Cerebellar nuclear complex (tissue), 1 donor: ENCODE results near the gene POMT2.
"Not testable (repeated sequence)": the region's sequence is repeated elsewhere in the genome, so short reads cannot be mapped to it uniquely, and the experiment has no call there.

Experiments
- DNase-seq, 2 experiments: peaks; one replicate each; lab custom pipeline; 2025; lab: John Stamatoyannopoulos, UW

Gene POMT2

GRCh38 chr14:77320238-77320935, at the start of gene POMT2:
TSS of gene POMT2 (minus strand) at chr14:77320883. CDS start at chr14:77320681, 202 bp downstream.
- DNase-seq: peak; percentile 6 to 52

GRCh38 chr14:77369285-77369684, 48.6 kb upstream of the POMT2 start:
- DNase-seq: no peak

GRCh38 chr14:77364146-77364545, 43.5 kb upstream of the POMT2 start:
- no peak for DNase-seq

- no peak for DNase-seq
These were observed 38.9 kb upstream of the POMT2 start for GRCh38 chr14:77359626-77360025.

GRCh38 chr14:77356899-77357298, 36.2 kb upstream of the POMT2 start:
- no peak for DNase-seq

- no peak for DNase-seq
These were observed 35.1 kb upstream of the POMT2 start for GRCh38 chr14:77355811-77356210.

GRCh38 chr14:77353469-77354141, 32.9 kb upstream of the POMT2 start:
- no peak for DNase-seq

- no peak for DNase-seq
These were observed 27.1 kb upstream of the POMT2 start for GRCh38 chr14:77347751-77348150.

- DNase-seq: no peak
These were observed 25.8 kb upstream of the POMT2 start for GRCh38 chr14:77346495-77346894.

GRCh38 chr14:77344377-77344996, 23.8 kb upstream of the POMT2 start:
- DNase-seq: no peak

GRCh38 chr14:77343662-77344061, 23.0 kb upstream of the POMT2 start:
- DNase-seq: no peak

GRCh38 chr14:77342726-77343397, 22.2 kb upstream of the POMT2 start:
- DNase-seq: no peak

GRCh38 chr14:77340389-77340788, 19.7 kb upstream of the POMT2 start:
- DNase-seq: no peak

GRCh38 chr14:77339407-77339806, 18.7 kb upstream of the POMT2 start:
- DNase-seq: no peak

GRCh38 chr14:77338302-77338701, 17.6 kb upstream of the POMT2 start:
- no peak for DNase-seq

GRCh38 chr14:77337880-77338279, 17.2 kb upstream of the POMT2 start:
- DNase-seq: no peak

GRCh38 chr14:77337255-77337654, 16.6 kb upstream of the POMT2 start:
- not testable (repeated sequence) for DNase-seq

GRCh38 chr14:77335576-77335975, 14.9 kb upstream of the POMT2 start:
- DNase-seq: no peak

GRCh38 chr14:77329872-77330271, 9.2 kb upstream of the POMT2 start:
- no peak for DNase-seq

- no peak for DNase-seq
These were observed 6.4 kb upstream of the POMT2 start for GRCh38 chr14:77327111-77327510.

- no peak for DNase-seq
These were observed 5.0 kb upstream of the POMT2 start for GRCh38 chr14:77325746-77326094.

GRCh38 chr14:77324816-77325745, 4.4 kb upstream of the POMT2 start:
- no peak for DNase-seq
